ENCODE results near the gene TCF7L1.

Gene TCF7L1

DNA sequence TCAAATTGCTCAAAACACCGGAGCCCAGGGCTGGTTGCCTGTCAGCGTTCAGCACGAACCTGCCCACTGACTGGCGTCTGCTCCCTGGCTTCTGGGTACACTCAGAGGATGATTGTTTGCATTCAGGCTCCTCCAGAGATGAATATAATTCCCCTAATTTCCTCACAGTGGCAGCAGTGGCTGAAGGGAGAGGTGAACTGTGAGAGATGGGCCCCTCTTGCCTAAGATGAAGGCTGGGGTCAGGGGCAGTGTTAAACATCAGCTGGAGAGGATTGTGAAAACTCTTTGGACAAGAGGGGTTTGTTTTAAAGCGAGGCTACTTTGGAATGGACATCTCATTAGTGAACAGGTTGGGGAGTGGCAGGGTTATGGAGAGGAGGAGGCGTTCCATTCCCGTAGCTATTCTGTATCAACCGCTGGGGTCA is 31.0 kb downstream of the TCF7L1 start:
- DNase-seq: no peak

DNA sequence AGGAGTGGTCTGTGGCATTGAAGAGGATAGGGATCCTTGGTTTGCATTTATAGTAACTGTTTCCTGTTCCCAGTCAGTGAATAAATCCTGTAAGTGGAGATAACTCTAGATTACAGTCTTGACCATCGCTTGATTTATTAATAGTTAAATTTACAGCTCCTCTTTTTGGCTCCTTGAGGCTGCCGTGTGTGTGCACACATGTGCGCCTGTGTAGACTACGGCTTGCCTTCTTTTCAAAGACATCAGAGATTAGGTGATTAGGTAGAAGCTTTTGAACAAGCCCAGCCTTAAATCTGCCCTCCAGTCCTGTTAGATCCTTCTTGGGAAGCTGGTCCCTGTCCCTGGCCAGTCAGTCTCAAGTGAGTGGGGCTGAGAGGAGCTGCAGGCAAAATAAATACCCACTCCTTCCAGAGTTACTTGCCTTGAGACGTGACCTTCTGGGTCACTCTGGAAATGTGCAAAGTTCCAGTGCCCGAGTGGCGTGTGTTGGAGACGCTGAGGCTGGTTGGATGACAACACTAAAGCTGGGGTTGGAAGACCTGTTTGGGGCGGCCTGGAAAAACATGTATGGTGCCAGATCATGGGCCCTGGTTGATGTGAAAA is 32.0 kb downstream of the TCF7L1 start:
- DNase-seq: no peak

DNA sequence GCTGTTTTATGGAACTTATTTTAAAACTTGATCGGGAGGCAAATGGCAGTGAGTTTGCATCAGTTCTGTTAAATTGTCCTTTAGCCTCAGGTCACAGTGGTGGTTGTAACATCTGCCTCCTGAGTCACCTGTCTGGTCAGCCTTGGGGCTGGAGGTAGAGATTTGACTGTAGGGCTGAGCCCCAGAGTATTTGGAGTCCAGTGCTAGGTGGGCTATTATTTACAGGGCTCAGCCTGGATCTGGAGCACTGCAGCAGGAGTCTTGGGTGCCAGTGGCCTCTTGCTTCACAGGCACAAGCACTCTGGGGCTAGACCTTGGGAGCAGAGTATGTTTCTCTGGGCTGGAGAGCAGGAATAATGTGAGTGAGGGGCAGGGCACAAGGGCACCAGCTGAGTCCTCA is 32.8 kb downstream of the TCF7L1 start:
- no peak for DNase-seq

DNA sequence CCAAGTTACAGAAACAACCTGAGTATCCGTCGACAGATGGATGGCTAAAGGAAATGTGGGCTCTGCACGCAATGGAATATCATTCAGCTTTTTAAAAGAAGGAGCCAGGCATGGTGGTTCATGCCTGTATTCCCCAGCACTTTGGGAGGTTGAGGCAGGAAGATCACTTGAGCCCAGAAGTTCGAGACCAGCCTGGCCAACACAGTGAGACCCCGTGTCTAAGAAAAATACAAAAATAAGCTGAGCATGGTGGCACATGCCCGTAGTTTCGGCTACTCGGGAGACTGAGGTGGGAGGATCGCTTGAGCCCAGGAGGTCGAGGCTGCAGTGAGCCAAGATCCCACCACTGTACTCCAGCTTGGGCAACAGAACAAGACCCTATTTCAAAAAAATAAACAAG is 34.3 kb downstream of the TCF7L1 start:
- DNase-seq: no peak

DNA sequence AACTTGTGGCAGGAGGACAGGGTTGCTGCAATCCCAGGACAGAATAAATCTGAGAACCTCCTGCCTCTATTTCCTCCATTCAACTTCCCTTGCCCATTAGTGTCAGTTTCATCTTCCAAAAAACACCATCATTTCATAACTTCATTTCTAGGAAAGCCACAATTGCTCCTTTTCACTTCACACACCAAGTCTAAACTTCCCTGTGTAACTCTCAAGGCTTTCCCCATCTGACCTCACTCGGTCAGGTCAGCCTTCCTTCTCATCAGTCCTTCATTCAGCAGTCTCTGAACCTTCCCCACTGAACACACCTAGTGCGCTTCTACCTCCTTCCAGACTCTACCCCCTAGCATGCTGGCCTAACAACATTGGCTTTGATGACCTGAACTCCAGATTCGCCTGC is 35.8 kb downstream of the TCF7L1 start:
- DNase-seq: no peak

DNA sequence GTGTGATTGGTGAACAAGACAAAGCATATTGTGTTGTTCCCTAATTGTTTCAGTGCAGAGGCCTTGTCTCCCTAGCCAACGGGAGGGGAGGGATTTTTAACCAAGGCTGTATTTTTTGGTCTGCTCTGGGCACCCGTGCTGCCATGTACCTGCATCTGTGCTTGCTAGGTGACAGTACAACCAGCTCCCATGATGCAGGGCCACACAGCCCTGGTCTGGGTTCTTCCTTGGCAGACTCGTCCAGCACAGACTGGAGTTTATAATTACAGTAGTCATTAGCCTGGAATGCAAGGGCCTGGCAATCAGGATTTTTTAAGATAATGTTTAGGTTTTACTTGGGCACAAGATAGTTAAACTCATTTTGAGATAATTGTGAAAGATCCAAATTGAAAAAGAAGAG is 36.4 kb downstream of the TCF7L1 start:
- no peak for DNase-seq

DNA sequence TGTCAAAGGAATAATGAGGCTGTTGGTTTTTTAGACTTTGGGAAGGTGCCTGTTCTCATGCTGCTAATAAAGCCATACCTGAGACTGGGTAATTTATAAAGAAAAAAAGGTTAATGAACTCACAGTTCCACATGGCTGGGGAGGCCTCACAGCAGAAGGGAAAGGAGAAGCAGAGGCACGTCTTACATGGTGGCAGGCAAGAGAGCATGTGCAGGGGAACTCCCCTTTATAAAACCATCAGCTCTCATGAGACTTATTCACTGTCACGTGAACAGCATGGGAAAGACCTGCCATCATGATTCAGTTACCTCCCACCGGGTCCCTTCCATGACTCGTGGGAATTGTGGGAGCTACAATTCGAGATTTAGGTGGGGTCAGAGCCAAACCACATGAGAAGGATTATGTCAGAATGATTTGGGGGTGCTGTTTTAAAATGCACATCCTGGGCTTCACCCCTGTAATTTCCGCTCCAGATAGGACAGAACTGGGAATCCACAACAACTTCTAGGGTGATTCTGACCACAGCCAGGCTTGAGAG is 37.8 kb downstream of the TCF7L1 start:
- no peak for DNase-seq

DNA sequence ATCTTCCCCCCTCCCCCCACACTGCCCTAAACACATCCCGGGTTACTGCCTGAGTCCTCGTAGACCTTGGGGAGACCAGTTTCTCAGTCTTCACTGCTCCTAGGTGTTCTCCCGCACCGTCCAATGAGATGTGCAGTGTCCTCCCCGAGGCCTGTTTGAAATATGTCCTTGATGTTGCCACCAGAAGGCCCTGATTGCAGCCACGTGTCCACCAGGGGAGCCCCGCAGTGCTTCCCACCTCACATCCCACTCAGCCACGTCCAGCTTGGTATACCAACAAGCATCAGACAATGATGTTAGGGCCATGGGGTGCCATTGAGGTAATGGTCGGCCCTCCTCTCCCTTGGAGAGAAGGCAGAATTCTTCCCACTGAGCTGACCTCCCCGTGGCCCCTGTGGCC is 38.7 kb downstream of the TCF7L1 start:
- DNase-seq: no peak

DNA sequence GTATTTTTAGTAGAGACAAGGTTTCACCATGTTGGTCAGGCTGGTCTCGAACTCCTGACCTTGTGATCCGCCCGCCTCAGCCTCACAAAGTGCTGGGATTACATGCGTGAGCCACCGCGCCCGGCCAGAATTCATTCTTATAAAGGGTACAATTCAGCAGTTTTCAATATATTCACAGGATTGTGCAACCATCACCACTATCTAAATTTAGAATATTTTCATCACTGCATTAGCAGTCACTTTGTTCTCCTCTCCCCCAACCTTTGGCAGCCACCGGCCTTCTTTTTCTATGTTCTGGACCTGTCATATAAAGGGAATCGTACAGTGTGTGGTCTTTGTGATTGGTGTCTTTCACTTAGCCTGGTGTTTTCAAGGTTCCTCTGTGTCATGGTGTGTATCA is 40.7 kb downstream of the TCF7L1 start:
- no peak for DNase-seq

DNA sequence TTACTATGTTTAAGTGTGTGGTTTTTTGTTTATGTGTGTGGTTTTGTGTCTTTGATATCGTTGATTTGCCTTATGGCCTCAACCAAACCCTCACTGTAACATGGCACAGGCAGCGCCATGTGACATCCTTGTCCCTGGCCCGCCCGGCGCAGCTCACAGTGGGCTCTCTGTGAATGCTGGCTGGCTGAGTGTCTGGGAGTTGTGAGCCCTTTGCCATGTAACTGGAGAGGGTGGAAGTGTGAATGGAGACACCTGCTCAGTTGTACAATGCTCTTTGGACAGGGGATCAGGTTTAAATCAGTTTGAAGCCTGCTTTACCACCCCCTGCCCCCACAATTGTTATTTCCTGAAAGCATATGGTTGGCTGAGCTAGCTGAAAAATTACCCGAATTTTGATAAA is 41.8 kb downstream of the TCF7L1 start:
- no peak for DNase-seq

DNA sequence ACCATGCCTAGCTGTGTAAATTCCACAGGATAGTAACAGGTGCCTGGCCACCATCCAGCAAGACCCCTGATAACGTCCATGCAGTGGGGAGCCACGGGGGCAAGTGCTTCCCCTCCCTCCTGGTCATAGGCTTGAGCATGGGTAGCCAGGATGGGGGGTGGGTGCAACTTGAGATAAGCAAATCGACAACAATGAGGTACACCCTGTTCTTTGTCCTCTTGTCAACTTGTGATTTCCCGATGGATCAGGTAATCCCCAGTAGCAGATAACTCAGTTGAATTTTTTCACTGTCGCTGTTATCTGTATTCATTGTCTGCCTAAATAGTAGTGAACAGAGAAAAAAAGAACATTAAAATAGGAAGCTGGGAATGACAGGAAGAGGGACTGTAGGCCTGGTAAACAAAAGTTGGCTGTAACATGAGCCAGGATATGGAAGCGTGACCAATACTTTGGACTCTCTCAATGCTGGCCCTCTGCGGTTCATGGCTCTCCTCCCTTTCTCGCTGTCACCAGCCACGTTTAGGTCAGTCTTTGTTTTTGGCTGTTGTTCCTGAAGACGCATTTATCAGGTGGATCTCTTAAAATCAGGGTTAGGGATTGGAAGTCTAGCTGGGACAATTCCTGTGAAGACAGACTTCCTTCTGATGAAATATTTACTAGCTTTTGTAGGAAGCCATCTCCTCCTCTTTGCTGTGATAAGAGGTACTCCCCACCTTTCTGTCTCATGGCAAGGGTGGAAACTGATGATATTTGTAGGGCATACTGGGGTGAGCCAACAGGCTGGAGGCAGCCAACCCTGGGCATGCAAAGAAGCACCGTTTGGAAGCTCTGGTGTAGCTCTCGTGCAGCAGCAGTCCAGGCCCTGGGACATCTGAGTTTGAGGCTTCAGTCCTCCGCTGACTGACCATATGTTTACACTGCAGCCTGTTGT is 42.4 kb downstream of the TCF7L1 start:
- DNase-seq: no peak

DNA sequence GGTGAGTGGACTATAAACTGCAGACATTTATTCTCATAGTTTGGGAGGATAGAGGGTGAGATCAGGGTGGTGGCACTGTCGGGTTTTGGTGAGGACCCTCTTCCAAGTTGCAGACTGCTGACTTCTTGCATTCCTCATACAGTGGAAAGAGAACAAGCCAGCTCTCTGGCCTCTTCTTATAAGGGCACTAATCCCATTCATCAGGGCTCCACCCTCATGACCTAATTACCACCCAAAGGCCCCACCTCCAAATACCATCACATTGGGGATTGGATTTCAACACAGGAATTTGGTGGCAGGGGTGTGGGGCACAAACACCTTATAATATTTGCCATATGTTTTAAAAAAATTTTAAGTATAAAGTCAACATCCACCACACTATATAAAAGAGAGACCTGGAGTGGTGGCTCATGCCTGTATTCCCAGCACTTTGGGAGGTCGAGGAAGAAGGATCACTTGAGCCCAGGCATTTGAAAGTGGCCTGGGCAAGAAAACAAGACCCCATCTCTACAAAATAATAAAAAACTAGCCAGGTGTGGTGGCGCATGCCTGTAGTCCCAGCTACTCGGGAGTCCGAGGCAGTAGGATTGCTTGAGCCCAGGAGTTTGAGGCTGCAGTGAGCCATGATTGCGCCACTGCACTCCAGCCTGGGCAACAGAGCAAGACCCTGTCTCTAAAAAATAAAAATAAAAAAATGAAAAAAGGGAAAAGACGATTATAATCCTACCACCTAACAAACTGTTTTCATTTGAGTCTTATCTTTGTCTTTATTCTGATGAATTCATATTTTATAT is 44.0 kb downstream of the TCF7L1 start:
- no peak for DNase-seq

DNA sequence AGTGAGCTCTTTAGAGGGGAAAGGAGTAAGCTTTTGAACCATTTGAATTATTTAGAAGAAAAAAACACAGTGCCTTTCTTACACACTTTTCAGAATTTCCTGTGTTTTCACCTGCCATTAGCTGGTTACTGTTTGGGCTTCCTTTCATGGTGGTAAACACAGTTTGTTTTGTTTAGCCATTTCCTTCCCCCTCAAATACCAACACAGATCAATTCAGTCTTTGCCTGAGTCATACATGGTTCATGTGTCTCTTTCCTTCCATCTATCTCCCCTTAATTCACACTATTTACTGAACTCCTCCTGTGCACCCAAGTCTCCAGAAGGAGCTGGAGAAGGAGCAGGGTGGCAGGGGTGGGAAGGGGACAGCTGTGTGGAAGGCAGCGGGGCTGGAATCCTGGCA is 45.0 kb downstream of the TCF7L1 start:
- DNase-seq: no peak

DNA sequence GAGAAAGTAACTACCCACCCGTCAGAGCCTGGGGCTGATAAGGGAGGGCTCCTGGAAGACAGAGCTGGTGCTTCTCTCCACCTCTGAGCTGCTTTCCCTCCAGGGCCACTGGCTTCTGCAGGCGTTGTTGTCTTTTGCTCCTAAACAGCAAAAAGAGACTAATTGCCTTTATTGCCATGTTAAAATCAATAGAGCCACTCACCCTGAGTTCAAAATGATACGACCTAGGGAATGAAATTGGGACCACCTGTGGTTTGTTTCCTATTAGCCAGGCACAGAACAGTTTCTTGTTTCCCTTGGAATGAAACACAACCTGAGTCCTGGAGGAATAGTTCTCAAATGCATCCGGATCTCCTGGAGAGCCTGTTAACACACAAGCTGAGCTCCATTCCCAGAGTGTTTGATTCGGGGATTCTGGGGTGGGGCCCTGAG is 45.8 kb downstream of the TCF7L1 start:
- DNase-seq: no peak

DNA sequence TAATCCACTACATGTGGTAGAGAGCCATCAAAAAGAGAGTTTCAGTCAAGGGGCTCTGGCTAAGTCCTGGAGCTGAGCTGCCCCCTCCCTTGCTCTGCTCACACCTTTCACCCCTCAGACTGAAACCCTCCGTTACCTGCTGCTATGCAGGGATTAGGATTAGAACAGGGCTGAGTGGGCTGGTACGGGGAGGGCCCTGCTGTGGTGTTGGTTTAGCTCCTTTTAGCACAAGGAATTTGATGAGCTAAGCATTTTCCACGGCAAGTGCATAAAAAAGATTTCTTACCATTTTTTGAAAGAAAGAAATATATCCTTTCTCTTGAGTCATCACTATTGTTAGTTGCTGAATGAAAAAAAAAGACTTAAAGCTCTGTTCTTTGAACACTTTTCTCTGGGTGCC is 46.3 kb downstream of the TCF7L1 start:
- DNase-seq: no peak

DNA sequence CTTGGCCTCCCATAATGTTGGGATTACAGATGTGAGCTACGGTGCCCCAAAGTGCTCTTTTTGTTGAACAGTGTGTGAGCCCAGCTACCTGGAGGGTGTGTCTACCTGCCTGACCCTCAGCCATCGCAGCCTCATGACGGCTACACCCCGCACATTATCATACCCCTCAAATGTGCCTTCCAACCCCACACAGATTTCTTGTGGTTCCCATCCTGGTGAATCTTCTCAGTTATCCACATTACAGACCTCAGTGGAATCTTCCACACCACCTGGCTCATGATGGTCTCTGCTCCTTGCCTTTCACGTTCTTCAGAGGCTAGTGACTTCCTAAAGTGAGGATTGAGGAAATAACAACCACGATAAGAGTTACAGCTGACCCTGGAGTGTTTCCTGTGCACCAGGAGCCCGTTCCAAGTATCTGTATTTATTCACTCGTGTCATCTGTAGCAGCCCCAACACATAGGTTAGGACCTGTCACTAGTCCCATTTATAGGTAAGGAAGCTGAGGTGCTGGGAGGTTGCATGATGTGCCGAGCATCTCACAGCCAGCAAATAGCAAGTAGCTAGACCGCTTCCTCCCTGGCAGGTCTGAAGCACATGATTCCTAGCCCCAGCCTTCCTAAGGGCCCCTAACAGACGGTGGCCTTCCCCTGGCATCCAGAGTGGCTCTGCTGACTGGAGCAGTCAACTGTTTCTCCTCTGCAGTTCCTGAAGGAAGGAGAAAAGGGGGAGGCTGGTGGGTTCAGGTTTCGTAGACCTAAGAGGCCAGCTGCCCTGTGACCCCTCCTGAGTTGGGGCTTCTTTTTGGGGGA is 47.3 kb downstream of the TCF7L1 start:
- no peak for DNase-seq

DNA sequence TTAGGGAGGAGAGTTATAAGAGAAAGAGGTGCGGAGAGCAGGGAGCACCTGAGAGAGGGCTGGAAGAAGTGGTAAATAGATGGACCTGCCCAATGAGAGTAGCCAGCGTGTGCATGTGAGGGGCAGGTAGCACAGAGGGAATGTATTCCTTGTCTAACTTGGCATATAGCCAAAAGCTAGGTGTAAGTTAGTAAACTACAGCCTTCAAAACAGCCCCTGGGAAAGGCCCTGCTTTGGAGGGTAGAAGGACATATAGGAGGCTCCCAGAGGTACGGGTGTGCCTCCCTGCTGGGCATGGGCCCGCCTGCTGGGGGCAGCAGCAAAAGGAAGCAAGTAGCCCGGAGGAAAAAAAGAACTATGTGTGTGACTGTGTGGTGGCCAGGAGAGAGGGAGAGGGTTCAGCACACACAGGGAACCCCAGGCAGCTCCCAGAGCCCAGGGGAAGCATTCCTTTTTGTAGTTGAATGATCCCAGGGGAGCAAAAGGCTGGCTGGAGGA is 48.0 kb downstream of the TCF7L1 start:
- no peak for DNase-seq

DNA sequence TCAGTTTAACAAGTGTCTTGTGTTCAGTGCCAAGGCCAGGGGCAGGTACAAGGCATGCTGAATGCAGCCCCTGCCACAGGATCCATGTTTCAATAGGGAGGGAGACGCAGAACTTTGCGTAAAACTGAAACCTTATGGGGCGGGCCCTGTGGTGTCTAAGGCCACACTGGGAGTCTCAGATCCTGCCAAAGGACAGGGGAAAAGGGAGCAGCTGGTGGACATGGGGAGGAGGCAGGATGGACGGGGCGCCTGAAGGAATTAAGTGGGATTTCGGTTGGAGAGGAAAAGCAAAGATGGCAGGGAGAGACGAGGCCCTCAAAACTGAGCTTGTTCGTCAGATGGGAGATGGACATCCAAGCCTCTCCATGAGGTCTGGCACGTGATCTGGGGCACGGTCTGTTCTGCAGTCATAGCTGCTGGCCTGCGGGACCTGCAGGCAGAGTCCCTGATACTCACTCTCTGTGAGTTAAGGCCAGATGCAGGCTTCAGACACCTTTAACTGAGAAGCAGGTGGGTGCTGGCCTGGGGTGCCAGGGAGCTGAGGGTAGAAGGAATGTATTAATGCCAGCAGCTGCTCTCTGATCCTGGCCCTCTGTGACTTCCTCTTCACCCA is 48.8 kb downstream of the TCF7L1 start:
- DNase-seq: no peak

DNA sequence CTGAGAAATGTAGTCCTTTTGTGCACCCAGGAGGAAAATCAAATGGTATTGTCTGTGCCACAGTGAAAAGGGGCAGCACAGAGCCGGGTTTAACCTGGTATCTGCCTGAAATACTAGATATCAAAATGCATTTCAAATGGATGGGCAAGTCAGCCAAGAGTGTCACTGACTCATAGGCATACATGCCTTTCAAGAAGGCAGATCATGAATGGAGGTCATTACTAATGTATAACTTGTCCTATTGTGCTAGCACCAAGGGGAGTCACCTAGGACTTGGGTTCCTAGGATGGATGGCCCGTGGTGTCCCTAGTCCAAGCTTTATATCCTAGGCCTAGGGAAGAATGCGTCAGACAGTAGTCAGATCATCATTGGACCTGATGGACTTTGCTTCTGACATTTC is 49.9 kb downstream of the TCF7L1 start:
- no peak for DNase-seq

DNA sequence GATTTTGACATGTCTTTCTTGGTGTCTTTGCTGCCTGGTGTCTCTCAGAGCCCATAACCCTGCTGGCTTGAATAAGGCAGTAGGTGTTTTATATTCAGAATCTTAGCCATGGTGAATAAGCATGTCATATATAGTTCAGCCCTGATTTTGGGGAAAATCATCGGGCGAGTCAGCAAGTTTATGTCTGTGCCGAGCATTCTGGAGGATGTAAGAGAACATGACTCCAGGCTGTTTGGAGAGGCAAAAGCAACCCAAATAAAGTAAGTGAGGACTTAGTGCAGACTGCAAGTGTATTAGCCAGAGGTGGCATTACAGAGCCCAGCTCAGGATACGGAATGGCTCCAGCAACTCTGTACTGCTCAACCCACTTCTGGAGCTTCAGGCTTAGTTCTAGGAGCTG is 50.3 kb downstream of the TCF7L1 start:
- peak; percentile 42 for DNase-seq

DNA sequence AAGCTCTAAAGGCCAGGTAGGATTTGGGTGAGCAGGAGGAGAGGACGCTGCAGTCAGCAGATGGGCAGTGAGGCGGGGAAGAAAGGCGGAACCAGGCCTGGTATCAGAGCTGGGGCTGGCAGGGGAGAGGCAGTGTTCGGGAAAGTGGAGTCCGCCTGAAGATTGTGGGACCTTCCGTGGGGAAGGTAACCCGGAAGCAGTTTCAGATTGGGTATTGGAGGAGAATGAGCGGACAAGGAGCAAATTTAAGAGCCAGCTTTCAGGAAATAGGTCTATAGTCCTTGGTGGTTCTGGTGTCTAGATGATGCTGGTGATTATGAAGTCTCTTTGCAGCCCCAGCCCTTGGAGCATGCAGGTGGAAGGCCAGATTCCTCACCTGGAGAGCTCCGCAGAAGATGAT is 51.0 kb downstream of the TCF7L1 start:
- no peak for DNase-seq

DNA sequence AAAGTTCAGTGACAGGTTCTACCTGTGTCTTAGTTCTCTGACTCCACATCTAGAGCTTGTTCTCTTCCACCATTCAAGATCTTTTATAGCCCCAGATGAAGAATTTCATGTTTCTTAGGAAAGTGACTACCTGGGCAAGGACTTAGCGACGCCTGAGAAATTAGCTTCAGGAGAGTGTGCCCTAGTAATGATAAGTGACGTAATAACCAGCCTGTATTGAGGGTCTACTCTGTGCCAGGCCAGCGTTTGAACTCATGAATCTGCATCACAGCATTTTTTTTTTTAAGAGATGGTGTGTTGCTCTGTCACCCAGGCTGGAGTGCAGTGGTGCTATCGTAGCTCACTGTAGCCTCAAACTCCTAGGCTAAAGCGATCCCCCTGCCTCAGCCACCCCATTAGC is 51.8 kb downstream of the TCF7L1 start:
- DNase-seq: no peak
